COLO668 (cell line): ENCODE measurements around the gene SCARF2.
"Not testable (repeated sequence)": the region's sequence is repeated elsewhere in the genome, so short reads cannot be mapped to it uniquely, and the experiment has no call there.

ENCODE experiments used
- DNase-seq: peaks from one replicate; lab custom pipeline; 2025; ENCODE audit not compliant: unreplicated experiment; lab: John Stamatoyannopoulos, UW

Gene SCARF2

DNA sequence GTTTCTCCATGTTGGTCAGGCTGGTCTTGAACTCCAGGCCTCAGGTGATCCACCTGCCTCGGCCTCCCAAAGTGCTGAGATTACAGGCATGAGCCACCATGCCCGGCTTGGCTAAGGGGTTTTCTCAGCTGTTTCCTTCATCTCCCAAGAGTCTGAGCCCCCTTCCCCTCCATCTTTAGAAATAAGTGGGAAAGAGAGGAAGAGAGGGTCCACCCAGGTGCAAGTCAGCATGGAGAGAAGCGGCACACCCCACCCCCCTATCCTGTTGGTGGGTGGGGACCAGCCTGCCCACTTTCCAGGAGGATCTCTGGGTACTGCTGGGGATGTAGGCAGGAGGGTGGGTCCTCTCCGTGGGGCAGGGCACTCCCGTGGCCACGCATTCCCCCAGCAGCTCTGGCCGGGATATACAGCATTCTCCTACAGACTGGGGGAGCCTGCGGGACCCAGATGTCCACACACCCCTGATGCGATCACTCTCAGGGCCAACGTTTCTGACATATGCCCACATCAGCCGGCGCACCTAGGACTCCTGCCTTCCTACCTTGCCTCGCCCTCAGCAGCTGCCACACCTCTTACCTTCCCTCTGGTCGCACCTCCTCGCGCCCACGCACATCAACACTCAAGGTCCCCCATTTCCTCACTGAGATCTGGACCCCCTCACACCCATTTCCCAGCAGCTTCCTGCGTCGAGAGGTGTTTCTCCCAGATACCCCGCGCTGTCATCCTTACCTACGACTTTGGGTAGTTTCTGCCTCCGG is 8.9 kb downstream of the SCARF2 start:
- no peak for DNase-seq

DNA sequence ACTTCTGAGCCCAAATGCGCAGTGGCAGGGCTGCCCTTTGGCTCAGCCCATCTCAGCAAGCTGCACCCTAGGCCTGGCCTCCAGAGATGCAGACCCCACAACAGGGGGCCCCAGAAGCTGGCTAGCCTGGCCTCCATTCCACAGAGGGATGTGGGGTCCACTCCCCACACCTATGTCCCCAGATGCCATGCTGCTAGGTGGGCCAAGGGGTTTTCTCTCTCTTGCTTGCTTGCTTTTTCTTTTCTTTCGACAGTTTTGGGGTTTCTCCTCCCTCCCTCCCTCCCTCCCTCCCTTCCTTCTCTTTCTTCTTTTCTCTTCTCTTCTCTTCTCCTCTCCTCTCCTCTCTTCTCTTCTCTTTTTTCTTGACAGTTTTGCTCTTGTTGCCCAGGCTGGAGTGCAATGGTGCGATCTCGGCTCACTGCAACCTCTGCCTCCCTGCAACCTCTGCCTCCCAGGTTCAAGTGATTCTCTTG is 9.6 kb downstream of the SCARF2 start:
- no peak for DNase-seq

GRCh38 chr22:20427104-20427944 is 10.3 kb downstream of the SCARF2 start:
- DNase-seq = no peak

GRCh38 chr22:20426259-20426615 is 11.4 kb downstream of the SCARF2 start:
- DNase-seq = no peak

- DNase-seq = no peak
Measured at GRCh38 chr22:20425566-20426258, 11.9 kb downstream of the SCARF2 start.

- no peak for DNase-seq
Measured at GRCh38 chr22:20424932-20425565, 12.6 kb downstream of the SCARF2 start.

DNA sequence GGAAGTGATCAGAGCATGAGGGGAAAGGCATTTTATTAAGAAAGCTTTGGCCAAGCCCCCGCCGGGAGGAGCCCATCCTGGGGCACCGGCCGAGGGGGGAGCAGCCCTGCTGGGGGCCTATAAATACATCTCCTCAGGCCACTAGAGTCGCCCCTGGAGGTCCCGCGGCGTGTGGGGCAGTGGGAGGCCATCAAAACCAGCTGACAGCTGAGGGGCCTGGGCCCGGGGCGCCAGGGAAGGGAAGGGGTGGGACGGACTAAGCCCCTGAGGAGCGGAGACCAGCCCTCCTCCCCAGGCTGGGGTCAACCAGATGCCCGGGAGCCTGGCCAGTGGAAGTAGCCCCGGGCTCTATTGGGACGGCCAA is 13.1 kb downstream of the SCARF2 start:
- DNase-seq = no peak

DNA sequence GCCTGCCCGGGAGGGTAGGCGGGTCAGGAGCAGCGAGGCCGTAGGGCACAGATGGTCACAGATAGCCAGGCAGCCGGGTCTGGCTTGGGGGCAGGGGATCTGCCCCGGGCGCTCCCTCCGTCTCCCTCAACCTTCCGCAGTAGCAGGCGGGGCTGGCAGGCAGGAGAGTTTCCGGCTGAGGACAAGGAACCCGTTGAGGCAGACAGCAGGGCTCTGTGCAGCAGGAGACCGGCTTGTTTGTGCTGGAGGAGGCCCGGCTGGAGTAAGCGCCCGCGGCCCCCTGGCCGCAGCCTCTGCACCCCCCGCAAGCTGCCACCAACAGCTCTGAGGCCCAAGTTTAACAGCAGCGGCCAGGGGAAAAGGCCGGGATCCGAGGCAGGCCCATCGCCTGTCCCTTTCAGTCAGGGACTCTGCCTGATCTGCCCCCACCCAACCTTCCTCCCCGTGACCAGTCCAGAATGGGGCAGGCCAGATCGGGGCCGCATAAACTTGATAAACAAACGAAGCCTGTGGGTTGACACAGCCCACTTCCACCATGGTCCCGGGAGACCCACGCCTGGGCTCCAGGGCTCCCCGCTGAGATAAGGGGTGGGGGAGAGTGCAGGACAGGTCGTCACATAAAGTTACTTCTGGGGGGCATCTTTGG is 13.6 kb downstream of the SCARF2 start:
- DNase-seq = no peak

GRCh38 chr22:20423008-20423905 is 14.4 kb downstream of the SCARF2 start:
- DNase-seq = no peak

DNA sequence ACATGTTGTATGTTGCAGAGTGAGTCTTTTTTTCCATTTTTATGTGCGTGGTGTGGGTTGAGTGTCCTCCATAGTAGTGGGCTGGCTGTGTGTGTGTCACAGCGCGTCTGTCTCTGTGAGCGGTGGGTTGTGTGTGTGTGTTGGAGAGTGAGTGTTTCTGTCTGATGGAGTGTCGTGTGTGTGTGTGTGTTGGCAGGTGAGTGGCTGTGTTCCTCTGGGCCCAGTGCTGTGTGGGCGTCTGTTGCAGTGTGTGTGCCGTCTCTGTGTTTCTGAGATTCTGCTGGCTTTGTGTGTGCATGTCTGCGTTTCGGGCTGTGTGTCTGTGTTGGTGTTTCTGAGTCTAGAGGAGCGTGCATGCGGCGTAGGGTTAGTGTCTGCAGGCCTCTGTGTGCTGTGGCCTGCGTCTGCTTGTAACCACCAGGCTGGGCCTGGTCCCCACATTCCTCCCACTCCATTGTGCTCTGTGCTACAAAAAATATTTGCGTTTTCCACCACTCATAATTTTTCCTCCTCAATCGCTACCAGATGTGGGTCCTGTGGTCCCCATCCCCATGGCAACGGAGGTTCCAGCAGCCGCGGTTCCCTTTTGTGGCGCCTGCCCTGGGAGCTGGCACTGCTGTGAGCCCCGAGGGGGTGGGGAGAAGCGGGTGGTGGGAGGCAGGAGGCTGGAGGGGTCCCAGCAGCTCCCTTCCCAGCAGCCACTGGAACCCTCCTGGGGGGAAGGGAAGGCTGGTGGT is 15.2 kb downstream of the SCARF2 start:
- no peak for DNase-seq

GRCh38 chr22:20421507-20421874 is 16.1 kb downstream of the SCARF2 start:
- DNase-seq = no peak

- DNase-seq = no peak
Measured at GRCh38 chr22:20420157-20420842, 17.3 kb downstream of the SCARF2 start.

DNA sequence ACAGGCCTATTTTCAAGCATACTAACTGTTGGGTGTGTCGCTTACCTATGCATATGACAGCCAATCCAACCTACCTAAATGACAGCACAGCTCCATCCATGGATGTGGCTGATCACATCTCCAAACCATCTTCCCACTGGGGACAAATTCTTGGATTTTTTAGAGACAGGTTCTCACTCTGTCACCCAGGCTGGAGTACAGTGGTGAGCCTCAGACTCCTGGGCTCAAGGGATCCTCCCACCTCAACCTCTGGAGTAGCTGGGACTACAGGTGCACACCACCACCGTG is 18.0 kb downstream of the SCARF2 start:
- DNase-seq = no peak

DNA sequence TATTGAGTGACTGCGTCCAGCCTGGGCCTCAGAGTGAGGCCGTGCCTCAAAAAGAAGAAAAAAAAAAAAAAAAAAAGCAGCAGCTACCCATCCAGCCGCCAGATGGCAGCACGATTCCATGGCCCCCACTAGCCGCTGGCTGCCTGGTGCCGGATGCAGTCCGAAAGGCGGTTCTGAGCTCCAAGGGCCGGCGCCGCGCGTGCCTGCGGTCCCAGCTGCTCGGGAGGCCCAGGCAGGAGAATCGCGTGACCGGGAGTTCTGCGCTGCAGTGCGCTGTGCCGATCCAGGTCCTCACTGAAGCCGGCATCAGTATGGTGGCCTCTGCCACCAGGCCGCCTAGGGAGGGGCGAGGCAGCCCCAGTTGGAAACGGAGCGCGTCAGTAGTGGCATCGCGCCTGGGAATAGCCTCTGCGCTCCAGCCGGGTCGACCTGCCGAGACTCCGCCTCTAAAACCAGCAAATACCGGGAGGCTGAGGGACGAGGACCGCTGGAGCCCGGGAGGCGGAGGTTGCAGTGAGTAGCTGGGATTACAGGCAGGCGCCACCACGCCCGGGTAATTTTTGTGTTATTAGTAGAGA is 19.3 kb downstream of the SCARF2 start:
- DNase-seq = peak; percentile 75

GRCh38 chr22:20415699-20416098 is 21.9 kb downstream of the SCARF2 start:
- DNase-seq = not testable (repeated sequence)

- DNase-seq = not testable (repeated sequence)
Measured at GRCh38 chr22:20415241-20415640, 22.4 kb downstream of the SCARF2 start.

DNA sequence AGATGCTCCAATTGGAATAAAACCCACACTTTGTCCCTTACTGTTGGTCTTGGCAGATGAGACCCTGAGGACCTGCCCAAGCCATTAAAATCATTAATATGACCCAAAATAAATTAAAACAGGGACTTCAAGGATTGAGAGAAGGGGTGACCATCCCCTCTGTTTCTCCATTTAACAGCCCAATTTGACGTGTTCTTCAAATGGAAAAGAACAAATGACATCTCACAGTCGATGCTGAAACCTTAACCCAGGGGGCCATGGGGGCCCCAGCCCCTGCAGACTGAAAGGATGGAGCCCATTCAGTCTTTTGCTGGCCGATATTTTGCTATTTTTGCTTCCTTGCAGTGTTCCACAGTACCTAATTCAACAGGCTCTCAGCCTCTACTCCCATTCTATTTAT is 23.2 kb downstream of the SCARF2 start:
- DNase-seq = no peak

GRCh38 chr22:20414059-20414440 is 23.6 kb downstream of the SCARF2 start:
- no peak for DNase-seq
